ENCODE results near the gene HERC3.

DNA sequence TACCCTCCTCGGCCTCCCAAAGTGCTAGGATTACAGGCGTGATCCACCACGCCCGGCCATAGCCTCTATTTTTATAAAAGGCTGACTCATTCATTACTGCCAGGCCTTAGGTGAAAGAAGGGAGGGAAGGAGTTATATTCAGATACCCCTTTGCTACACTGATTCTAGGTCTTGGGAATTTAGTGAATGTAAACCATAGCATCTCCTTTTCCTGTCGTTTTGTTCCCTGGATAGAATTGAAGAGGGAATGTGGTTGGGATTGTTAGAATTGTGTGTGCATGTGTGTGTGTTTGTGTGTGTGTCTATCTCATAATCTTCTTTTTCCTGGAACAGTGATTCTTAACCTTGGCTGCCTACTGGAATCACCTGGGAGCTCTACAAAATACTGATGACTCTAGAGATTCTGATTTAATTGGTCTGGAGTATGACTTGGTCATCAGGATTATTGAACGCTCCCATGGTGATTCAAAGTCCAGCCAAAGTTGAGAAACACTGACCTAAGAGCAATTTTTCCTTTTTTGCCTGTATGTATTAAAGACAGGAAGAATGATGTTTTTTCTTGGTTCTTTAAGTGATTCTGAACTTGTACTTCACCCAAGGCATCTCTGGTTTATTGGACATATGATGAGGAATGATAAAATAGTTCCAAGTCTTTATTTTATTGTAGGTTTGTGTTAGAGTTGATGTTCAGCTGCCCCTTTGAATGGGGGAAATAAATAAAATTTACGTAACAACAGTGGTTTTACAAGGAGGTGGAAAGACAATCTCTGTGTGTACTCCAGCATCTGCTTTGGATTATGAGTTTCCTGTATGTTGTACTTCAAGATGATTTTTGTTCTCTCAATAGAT is 68.4 kb downstream of the HERC3 start:
- TF ChIP-seq, protein P1, sequence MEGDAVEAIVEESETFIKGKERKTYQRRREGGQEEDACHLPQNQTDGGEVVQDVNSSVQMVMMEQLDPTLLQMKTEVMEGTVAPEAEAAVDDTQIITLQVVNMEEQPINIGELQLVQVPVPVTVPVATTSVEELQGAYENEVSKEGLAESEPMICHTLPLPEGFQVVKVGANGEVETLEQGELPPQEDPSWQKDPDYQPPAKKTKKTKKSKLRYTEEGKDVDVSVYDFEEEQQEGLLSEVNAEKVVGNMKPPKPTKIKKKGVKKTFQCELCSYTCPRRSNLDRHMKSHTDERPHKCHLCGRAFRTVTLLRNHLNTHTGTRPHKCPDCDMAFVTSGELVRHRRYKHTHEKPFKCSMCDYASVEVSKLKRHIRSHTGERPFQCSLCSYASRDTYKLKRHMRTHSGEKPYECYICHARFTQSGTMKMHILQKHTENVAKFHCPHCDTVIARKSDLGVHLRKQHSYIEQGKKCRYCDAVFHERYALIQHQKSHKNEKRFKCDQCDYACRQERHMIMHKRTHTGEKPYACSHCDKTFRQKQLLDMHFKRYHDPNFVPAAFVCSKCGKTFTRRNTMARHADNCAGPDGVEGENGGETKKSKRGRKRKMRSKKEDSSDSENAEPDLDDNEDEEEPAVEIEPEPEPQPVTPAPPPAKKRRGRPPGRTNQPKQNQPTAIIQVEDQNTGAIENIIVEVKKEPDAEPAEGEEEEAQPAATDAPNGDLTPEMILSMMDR (IDR thresholded peaks at IDR 0.05 in 2 of 3, conservative IDR thresholded peaks at IDR 0.05 in 1 of 3; ENCODE audit: control insufficient read depth in 2 of 3, extremely low read depth in 1 of 3, insufficient read depth in 1 of 3, low read depth in 3 of 3, low read length in 3 of 3) = no peak
- TF ChIP-seq CEBPB (IDR thresholded peaks at IDR 0.05; ENCODE audit: borderline replicate concordance in 1 of 2, low read depth in 2 of 2, low read length in 2 of 2) = no peak
- TF ChIP-seq HCFC1 (IDR thresholded peaks at IDR 0.05; ENCODE audit: low read length) = no peak
- no peak for TF ChIP-seq CREM (IDR thresholded peaks at IDR 0.05; ENCODE audit: low read depth)
- no peak for TF ChIP-seq FOXM1 (IDR thresholded peaks at IDR 0.05; ENCODE audit: low read depth, low read length)
- TF ChIP-seq POLR2A (IDR thresholded peaks at IDR 0.05; ENCODE audit: low read depth, low read length) = no peak
- TF ChIP-seq RAD21 (IDR thresholded peaks at IDR 0.05; ENCODE audit: insufficient read depth, low read depth, low read length) = no peak
- TF ChIP-seq, protein P2, sequence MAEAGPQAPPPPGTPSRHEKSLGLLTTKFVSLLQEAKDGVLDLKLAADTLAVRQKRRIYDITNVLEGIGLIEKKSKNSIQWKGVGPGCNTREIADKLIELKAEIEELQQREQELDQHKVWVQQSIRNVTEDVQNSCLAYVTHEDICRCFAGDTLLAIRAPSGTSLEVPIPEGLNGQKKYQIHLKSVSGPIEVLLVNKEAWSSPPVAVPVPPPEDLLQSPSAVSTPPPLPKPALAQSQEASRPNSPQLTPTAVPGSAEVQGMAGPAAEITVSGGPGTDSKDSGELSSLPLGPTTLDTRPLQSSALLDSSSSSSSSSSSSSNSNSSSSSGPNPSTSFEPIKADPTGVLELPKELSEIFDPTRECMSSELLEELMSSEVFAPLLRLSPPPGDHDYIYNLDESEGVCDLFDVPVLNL (IDR thresholded peaks at IDR 0.05; ENCODE audit: low read depth, low read length) = no peak
- TF ChIP-seq, protein P3, sequence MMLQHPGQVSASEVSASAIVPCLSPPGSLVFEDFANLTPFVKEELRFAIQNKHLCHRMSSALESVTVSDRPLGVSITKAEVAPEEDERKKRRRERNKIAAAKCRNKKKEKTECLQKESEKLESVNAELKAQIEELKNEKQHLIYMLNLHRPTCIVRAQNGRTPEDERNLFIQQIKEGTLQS (IDR thresholded peaks at IDR 0.05; ENCODE audit: borderline replicate concordance, extremely low read depth, low read depth, low read length) = no peak
